ENCODE data around the gene ABR. TPM values are rescaled to one million over a fixed set of nuclear protein-coding genes. Genes with fewer than 3 reads are reported as not detected.
A peak's percentile ranks its signal among the peaks of the same experiment; 100 is the strongest.
"Not testable (repeated sequence)": the region's sequence is repeated elsewhere in the genome, so short reads cannot be mapped to it uniquely, and the experiment has no call there.

The ABR gene
- total RNA-seq, 1 experiment from 2014 or later, result 57.4 TPM

- DNase-seq (ENCODE audit: low read depth), result no peak
These were observed 171.6 kb downstream of the ABR start for GRCh38 chr17:1008008-1008761.

- DNase-seq (ENCODE audit: low read depth), result no peak
These were observed 172.3 kb downstream of the ABR start for GRCh38 chr17:1007310-1008007.

GRCh38 chr17:1006054-1006453 lies 173.7 kb downstream of the ABR start:
- no peak for DNase-seq (ENCODE audit: low read depth)

- peak; percentile 83 for DNase-seq (ENCODE audit: low read depth)
These were observed 174.3 kb downstream of the ABR start for GRCh38 chr17:1005361-1005946.

GRCh38 chr17:1004769-1005295 lies 174.9 kb downstream of the ABR start:
- DNase-seq (ENCODE audit: low read depth), result no peak

GRCh38 chr17:1003972-1004768 lies 175.6 kb downstream of the ABR start:
- DNase-seq (ENCODE audit: low read depth), result no peak

- no peak for DNase-seq (ENCODE audit: low read depth)
These were observed 176.2 kb downstream of the ABR start for GRCh38 chr17:1003633-1003971.

GRCh38 chr17:1002771-1003555 lies 176.8 kb downstream of the ABR start:
- peak; percentile 53 for DNase-seq (ENCODE audit: low read depth)

GRCh38 chr17:1002412-1002753 lies 177.4 kb downstream of the ABR start:
- DNase-seq (ENCODE audit: low read depth), result no peak

GRCh38 chr17:1001640-1002411 lies 178.0 kb downstream of the ABR start:
- DNase-seq (ENCODE audit: low read depth), result peak; percentile 53

GRCh38 chr17:1000597-1001461 lies 179.0 kb downstream of the ABR start:
- peak; percentile 52 for DNase-seq (ENCODE audit: low read depth)

- no peak for DNase-seq (ENCODE audit: low read depth)
These were observed 181.7 kb downstream of the ABR start for GRCh38 chr17:998111-998510.

GRCh38 chr17:996554-997344 lies 183.0 kb downstream of the ABR start, which contains the start of gene TIMM22:
TSS of gene TIMM22 (plus strand) at chr17:997129. CDS start at chr17:997143, 14 bp downstream.
- peak; percentile 98 for DNase-seq (ENCODE audit: low read depth)

- not testable (repeated sequence) for DNase-seq (ENCODE audit: low read depth)
These were observed 184.5 kb downstream of the ABR start for GRCh38 chr17:995324-995723.

- DNase-seq (ENCODE audit: low read depth), result no peak
These were observed 186.8 kb downstream of the ABR start for GRCh38 chr17:992933-993332.

- no peak for DNase-seq (ENCODE audit: low read depth)
These were observed 191.2 kb downstream of the ABR start for GRCh38 chr17:988561-988960.

- no peak for DNase-seq (ENCODE audit: low read depth)
These were observed 191.8 kb downstream of the ABR start for GRCh38 chr17:987931-988330.

GRCh38 chr17:986322-986929 lies 193.4 kb downstream of the ABR start:
- no peak for DNase-seq (ENCODE audit: low read depth)

All from Daoy (cell line).